Measurements from ENCODE around the gene UNC5A. TPM values are rescaled to one million over a fixed set of nuclear protein-coding genes. Genes with fewer than 3 reads are reported as not detected.
A peak's percentile ranks its signal among the peaks of the same experiment; 100 is the strongest.

Gene UNC5A
- total RNA-seq: 0.32 TPM
- 0.19 TPM for polyA plus RNA-seq

DNA sequence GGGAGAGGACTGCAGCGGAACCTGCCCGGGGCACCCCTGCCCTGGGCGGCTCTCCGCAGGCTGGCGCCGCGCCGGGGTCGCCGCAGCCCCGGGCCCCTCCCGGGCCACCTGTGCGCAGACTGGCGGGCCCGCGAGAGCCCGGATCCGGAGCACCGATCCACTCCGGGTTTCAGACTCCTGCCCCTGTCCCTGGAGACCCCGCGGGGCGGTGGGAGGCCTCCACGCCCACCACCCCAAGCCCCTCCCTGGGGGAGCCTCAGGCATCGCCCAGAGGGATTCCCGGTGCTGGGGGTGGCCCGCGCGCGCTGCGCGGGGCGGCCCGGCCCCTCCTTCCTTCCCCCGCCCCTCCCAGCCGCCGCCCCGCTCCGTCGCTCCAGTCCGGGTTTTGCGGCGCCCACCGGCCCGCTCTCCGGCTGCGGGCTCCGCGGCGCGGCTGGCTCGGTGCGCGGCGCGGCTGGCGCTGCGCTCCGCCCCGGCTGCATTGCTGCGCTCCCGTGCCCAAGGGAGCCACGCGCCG lies at the start of gene UNC5A:
TSS of gene UNC5A (plus strand) at position 479 of the 517 bp plus-strand sequence. CDS start 192 bp downstream, outside the sequence.
- Histone ChIP-seq H3K36me3 (ENCODE audit: insufficient read depth) (no peaks in the 10 kb centered on the region), H3K4me3 (ENCODE audit: low read depth, low read length) (peak within 1 kb of the TSS; percentile 38), H3K27ac (ENCODE audit: low read depth) (no peak within 1 kb of the TSS), H3K4me1 (ENCODE audit: insufficient read depth) (no peaks in the 10 kb centered on the region)
- DNase-seq (ENCODE audit: extremely low spot score): no peak
- under 1% methylated on average over 65 of the region's 65 CpGs for WGBS

DNA sequence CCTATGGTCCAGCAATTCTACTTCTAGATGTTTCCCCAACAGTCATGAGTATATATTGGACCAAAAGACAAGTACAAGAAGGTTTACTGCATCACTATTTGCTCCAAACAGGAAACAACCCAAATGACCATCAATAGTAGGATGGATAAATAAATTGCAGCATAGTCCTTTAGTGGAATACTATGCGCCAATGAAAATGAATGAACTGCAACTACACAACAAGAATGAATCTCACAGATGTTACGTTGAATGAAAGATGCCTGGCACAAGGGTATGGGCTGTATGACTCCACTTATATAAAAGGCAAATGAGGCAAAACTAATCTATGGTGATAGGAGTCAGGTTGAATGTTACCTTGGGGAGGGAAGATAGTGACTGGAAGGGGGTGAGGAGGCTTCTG lies 48.6 kb upstream of the UNC5A start:
- no peak for DNase-seq (ENCODE audit: extremely low spot score)
- Histone ChIP-seq H3K36me3 (ENCODE audit: insufficient read depth) (peaks cover 2% of the 10 kb centered on the region), H3K4me1 (ENCODE audit: insufficient read depth) (no peaks in the 10 kb centered on the region), H3K27ac (ENCODE audit: low read depth) (no peak overlapping the region), H3K4me3 (ENCODE audit: low read depth, low read length) (no peak overlapping the region)
- 86% methylated on average over 2 of the region's 2 CpGs for WGBS

DNA sequence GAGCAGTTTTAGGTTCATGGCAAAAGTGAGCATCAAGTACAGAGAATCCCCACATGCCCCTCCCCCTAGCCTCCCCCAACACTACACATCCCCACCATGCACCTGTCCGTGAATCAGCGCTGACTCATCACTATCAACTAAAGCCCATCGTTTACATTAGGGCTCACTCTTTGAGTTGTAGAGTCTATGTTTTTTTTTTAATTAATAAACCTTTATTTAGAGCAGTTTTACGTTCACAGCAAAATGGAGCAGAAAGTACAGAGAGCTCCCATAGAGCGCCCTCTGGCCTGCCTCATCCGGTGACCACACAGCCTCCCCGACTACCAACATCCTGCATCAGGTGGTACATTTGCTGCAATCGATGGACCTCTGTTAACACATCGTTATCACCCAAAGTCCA lies 47.9 kb upstream of the UNC5A start:
- no peak for DNase-seq (ENCODE audit: extremely low spot score)
- H3K4me1 ChIP-seq (ENCODE audit: insufficient read depth): no peaks in the 10 kb centered on the region
- H3K27ac ChIP-seq (ENCODE audit: low read depth): no peak overlapping the region
- H3K36me3 ChIP-seq (ENCODE audit: insufficient read depth): peaks cover 2% of the 10 kb centered on the region
- 48% methylated on average over 9 of the region's 9 CpGs for WGBS
- H3K4me3 ChIP-seq (ENCODE audit: low read depth, low read length): no peak overlapping the region

DNA sequence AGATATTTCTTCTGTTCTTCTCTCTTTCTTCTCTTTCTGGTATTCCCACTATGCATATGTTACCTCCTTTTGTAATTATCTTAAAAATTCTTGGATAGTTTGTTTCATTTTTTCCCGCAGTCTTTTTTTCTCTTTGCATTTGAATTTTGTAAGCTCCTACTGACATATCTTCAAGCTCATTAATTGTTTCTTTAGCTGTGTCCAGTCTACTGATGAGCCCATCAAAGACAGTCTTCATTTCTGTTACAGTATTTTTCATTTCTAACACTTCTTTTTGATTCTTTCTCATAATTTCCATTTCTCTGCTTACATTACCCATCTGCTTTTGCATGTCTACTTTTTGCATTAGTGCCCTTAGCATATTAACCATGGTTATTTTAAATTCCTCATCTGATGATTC lies 44.7 kb upstream of the UNC5A start:
- DNase-seq (ENCODE audit: extremely low spot score): no peak
- 92% methylated on average over 1 of the region's 1 CpG for WGBS
- Histone ChIP-seq H3K27ac (ENCODE audit: low read depth) (no peak overlapping the region), H3K4me3 (ENCODE audit: low read depth, low read length) (no peak overlapping the region), H3K36me3 (ENCODE audit: insufficient read depth) (peaks cover 2% of the 10 kb centered on the region), H3K4me1 (ENCODE audit: insufficient read depth) (no peaks in the 10 kb centered on the region)

DNA sequence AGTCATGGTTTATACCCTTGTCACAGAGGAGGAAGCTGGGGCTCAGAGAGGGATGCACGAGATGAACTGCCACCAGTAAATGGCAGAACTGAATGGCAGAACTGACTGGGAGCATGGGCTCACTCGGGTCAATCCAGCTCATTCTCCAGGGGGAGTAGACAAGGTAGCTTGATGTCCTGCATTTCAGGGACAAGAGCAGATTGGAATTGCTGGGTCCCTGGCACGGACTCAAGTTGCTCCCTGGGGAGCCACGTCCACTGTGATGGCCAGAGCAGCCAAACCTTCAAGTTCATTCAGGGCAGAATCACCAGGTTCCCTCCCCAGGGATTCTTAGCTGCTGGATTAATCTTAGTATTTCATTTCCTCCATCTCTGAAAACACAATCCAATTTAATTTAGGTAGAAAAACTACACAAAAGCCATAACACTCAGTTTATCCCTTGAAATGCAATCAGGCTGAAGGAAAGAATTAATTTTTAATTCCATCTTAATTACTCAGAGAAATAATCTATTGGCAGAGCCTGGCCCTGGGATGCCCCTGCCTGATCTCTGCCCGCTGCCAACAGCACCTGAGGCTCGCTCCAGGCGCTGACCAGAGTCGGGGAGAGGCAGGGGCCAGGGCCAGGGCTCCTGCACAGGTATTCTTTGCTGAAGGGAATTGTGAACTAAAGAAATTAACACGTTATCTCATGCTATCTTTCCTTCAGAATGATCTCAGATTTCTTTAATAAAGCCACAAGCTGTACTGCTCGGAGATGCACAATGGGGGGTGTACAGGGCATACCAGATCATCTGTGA lies 42.0 kb upstream of the UNC5A start:
- Histone ChIP-seq H3K27ac (ENCODE audit: low read depth) (no peak overlapping the region), H3K4me1 (ENCODE audit: insufficient read depth) (no peaks in the 10 kb centered on the region), H3K36me3 (ENCODE audit: insufficient read depth) (peaks cover 2% of the 10 kb centered on the region), H3K4me3 (ENCODE audit: low read depth, low read length) (no peak overlapping the region)
- 70% methylated on average over 10 of the region's 10 CpGs for WGBS
- DNase-seq (ENCODE audit: extremely low spot score): no peak

DNA sequence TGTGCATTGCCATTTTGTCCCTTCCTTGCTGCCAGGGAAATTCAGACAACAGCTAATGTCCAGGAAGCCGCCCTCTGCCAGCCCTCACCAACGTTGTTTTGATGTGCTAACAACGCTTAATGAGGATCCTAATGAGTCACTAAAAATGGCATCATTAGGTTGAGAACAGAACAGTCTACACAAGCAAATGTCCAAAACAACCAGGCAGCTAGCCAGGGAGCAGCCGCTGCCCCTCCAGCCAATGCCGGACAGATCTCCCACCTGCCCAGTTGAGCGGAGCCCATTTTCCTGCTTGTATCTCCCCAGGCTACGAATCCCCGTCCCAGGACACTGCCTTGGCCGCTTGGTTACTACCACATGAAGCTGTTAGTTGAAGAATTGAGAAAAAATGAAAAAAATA lies 40.4 kb upstream of the UNC5A start:
- H3K4me1 ChIP-seq (ENCODE audit: insufficient read depth): no peaks in the 10 kb centered on the region
- peaks cover 2% of the 10 kb centered on the region for H3K36me3 ChIP-seq (ENCODE audit: insufficient read depth)
- no peak for DNase-seq (ENCODE audit: extremely low spot score)
- no peak overlapping the region for H3K4me3 ChIP-seq (ENCODE audit: low read depth, low read length)
- H3K27ac ChIP-seq (ENCODE audit: low read depth): no peak overlapping the region
- WGBS: 79% methylated on average over 9 of the region's 9 CpGs

DNA sequence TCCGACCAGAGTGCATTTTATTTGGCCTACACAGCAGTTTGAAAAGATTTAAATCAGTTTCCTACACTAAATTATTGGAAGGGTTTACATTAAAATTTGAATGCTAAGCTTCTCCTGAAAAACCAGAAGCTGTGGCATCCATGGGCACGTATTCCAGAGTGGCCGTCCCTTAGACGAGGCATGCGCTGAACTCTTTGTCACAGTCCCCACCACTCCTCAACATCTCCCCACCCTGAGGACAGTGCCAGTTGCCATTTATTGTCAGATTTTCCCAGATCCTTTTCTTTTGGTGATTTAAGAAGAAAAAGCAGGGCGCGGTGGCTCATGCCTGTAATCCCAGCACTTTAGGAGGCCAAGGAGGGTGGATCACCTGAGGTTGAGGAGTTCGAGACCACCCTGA lies 39.9 kb upstream of the UNC5A start:
- Histone ChIP-seq H3K27ac (ENCODE audit: low read depth) (no peak overlapping the region), H3K4me1 (ENCODE audit: insufficient read depth) (no peaks in the 10 kb centered on the region), H3K4me3 (ENCODE audit: low read depth, low read length) (no peak overlapping the region), H3K36me3 (ENCODE audit: insufficient read depth) (peaks cover under 1% of the 10 kb centered on the region)
- WGBS: 92% methylated on average over 8 of the region's 8 CpGs
- DNase-seq (ENCODE audit: extremely low spot score): no peak

DNA sequence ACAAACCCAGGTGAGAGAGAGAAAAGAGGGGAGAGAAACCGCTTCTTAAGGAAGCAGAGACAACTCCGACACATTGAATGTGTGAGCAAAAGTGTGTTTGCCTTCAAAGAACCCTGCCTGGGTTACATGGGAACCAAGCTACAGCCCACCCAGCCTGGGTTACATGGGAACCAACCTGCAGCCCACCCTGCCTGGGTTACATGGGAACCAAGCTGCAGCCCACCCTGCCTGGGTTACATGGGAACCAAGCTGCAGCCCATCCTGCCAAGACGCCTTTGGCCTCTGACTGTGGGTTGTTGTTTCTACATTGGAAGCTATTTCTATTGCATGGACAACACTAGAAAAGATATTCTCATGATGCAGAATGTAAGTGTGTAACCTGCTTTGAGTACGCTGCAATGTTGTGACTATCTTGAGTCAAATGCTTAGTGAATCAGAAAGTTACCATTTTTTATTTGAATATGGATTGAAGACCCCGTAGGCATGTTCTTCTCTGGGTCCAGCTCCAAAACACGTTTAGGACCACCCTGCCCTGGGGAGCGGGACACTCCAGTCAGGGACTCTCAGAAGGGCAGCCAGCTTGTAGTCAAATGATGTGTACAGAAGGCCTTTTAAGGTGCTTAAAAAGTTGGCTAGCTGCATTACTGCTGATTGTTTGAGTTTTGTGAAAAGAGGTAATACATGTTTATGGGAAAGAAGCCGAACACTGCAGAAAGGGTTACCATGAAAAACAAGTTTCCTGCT lies 39.1 kb upstream of the UNC5A start:
- 87% methylated on average over 8 of the region's 8 CpGs for WGBS
- no peaks in the 10 kb centered on the region for H3K4me1 ChIP-seq (ENCODE audit: insufficient read depth)
- H3K36me3 ChIP-seq (ENCODE audit: insufficient read depth): no peaks in the 10 kb centered on the region
- DNase-seq (ENCODE audit: extremely low spot score): no peak
- H3K4me3 ChIP-seq (ENCODE audit: low read depth, low read length): no peak overlapping the region
- H3K27ac ChIP-seq (ENCODE audit: low read depth): no peak overlapping the region

DNA sequence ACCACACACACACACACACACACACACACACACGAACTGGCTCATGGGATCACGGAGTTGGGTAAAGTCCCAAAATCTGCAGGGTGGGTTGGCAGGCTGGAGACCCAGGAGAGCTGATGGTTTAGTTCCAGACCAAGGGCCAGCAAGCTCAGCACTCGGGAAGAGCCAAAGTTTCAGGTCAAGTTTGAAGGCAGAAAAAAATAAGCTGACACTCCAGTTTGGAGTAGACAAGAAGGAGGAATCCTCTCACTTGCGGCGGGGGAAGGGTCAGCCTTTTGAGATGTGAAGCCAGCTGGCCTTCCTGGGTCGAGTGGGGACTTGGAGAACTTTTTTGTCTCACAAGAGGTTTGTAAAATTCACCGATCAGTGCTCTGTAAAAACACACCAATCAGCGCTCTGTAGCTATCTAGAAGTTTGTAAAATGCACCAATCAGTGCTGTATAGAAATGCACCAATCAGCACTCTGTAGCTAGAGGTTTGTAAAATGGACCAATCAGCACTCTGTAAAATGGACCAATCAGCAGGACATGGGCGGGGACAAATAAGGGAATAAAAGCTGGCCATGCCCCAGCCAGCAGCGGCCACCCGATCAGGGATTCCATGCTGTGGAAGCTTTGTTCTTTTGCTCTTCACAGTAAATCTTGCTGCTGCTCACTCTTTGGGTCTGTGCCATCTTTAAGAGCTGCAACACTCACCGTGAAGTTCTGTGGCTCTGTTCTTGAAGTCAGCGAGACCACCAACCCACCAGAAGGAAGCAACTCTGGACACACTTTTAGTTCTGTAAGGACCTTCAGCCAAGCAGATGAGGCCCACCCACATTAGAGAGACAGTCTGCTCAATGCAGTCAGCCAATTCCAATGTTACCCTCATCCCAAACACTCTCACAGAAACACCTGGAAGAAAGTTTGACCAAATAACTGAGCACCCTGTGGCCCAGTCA lies 37.8 kb upstream of the UNC5A start:
- DNase-seq (ENCODE audit: extremely low spot score): no peak
- WGBS: 80% methylated on average over 13 of the region's 13 CpGs
- no peaks in the 10 kb centered on the region for H3K4me1 ChIP-seq (ENCODE audit: insufficient read depth)
- no peaks in the 10 kb centered on the region for H3K36me3 ChIP-seq (ENCODE audit: insufficient read depth)
- no peak overlapping the region for H3K4me3 ChIP-seq (ENCODE audit: low read depth, low read length)
- H3K27ac ChIP-seq (ENCODE audit: low read depth): no peak overlapping the region

DNA sequence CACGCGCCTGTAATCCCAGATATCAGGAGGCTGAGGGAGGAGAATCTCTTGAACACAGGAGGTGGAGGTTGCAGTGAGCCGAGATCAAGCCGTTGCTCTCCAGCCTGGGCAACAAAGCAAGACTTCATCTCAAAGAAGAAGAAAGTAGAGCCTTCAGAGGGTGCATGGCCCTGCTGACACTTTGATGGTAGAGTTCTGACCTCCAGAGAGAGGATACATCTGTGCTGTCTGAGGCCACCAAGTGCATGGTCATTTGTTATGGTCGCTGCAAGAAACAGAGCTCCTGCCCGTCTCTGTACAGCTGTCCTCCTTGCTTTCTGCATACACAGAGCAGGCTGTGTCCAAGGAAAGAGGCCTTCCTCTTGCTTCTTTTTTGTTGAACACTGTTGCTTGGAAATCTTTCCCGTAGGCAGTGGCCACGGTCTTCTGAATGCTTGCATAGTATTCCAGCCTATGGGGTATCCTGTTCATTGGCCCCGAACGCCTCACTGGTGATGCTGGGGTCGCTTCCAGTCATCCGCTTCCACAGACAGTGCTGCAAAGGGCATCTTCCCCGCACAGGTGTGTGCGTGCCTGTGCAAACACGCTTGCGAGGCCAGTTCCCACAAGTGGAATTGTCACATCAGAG lies 36.8 kb upstream of the UNC5A start:
- Histone ChIP-seq H3K27ac (ENCODE audit: low read depth) (no peak overlapping the region), H3K4me3 (ENCODE audit: low read depth, low read length) (no peak overlapping the region), H3K4me1 (ENCODE audit: insufficient read depth) (no peaks in the 10 kb centered on the region), H3K36me3 (ENCODE audit: insufficient read depth) (no peaks in the 10 kb centered on the region)
- WGBS: 88% methylated on average over 16 of the region's 16 CpGs
- no peak for DNase-seq (ENCODE audit: extremely low spot score)

DNA sequence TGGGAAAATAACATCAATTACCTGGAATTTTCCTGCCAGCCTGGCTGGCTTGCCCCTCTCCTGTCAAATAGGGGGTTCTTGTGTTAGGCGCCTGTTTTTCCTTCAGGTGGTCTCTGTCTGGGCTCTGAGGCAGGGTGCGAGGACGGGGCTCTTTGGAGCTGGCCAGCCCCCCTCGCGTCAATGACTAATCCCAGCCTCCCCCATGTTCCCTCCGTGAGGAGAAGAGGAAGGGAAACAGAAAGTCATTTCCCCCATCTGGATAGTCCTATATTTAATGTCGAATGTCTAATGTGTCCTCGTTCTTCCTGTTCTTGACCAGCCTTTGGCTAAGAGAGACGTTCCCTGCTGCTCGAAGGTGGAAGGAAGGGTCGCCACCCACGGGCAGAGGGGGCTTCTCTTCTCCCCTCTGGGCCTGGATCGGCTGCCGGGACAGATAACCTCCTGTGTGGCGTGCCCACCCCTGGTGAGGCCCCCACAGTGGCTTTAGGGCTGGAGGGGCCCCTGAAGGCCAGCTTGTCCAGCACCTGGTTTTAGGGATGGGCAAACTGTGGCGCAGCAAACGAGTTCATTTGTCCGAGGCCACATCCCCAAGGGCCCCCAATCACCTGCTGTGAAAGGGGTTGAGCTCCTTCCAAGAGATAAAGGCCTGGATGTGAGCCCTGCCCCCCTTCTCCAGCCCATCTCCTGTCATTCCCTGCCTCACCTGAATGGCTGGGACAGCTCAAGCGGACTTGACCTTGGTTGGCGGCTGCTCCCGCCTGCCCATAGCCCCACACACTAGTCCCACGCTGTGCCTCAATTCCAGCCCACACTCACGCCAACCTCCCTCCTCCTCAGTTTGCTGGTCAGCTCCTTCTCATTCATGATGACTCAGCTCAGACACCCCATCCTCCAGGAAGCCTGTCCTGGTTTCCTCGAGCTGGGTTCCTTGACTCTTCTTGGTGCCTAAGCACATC lies 35.9 kb upstream of the UNC5A start:
- Histone ChIP-seq H3K27ac (ENCODE audit: low read depth) (no peak overlapping the region), H3K4me1 (ENCODE audit: insufficient read depth) (no peaks in the 10 kb centered on the region), H3K4me3 (ENCODE audit: low read depth, low read length) (no peak overlapping the region), H3K36me3 (ENCODE audit: insufficient read depth) (no peaks in the 10 kb centered on the region)
- no peak for DNase-seq (ENCODE audit: extremely low spot score)
- 30% methylated on average over 24 of the region's 24 CpGs for WGBS

DNA sequence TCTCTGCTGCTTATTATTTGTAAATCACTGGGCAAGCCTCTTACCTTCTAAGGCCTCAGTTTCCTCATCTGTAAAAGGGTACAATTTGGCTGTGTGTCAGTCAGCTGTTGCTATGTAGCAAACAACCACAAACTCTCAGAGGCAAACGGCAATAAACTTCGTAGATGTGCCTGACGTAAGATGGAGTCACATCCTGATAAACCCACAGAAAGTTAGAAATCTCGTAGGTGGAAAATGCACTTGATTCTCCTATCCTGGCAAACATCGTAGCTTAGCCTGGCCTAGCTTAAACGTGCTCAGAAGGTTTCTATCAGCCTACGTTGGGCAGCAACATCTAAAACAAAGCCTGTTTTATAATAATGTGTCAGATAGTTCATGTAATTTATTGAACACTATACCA lies 35.0 kb upstream of the UNC5A start:
- Histone ChIP-seq H3K4me3 (ENCODE audit: low read depth, low read length) (no peak overlapping the region), H3K36me3 (ENCODE audit: insufficient read depth) (no peaks in the 10 kb centered on the region), H3K27ac (ENCODE audit: low read depth) (no peak overlapping the region), H3K4me1 (ENCODE audit: insufficient read depth) (no peaks in the 10 kb centered on the region)
- DNase-seq (ENCODE audit: extremely low spot score): no peak
- 51% methylated on average over 7 of the region's 7 CpGs for WGBS
